ENCODE measurements around the gene TXNL4A. TPM values are rescaled to one million over a fixed set of nuclear protein-coding genes. Genes with fewer than 3 reads are reported as not detected.

Gene TXNL4A
- total and polyA plus RNA-seq, 4 donors, result 29.9 to 101 (median 85.2) TPM

- peaks cover 12 to 34% (median 19%) of the 10 kb centered on the region in 4 donors for H3K36me3 ChIP-seq (ENCODE audit: control insufficient read depth in 4 of 4, insufficient read depth in 4 of 4, low read length in 4 of 4)
- no peak for TF ChIP-seq CTCF (IDR thresholded peaks at IDR 0.05; ENCODE audit: control extremely low read depth, extremely low read depth)
- DNase-seq (no peak), ATAC-seq (ENCODE audit: insufficient read depth, low FRiP score) (no peak)
- H3K9me3 ChIP-seq (ENCODE audit: control insufficient read depth in 4 of 4, insufficient read depth in 3 of 4, low read length in 3 of 4), result no peaks in the 10 kb centered on the region
- no peak overlapping the region for H3K27ac ChIP-seq (ENCODE audit: low read depth in 1 of 2, low read length in 1 of 2)
- no peak overlapping the region for H3K9ac ChIP-seq (ENCODE audit: insufficient read depth in 1 of 2, low read length in 2 of 2)
- no peaks in the 10 kb centered on the region for H3K27me3 ChIP-seq (ENCODE audit: control insufficient read depth in 3 of 3, insufficient read depth in 3 of 3, low read length in 2 of 3)
- 92 to 94% methylated on average over 4 of the region's 4 CpGs for WGBS, 2 donors
- H3K4me1 ChIP-seq (ENCODE audit: control insufficient read depth in 5 of 5, insufficient read depth in 5 of 5, low read length in 5 of 5), result no peaks in the 10 kb centered on the region
- no peak overlapping the region for H3K4me3 ChIP-seq
These were observed 13.3 kb downstream of the TXNL4A start for GRCh38 chr18:79975043-79975442.

- Histone ChIP-seq H3K27ac (ENCODE audit: low read depth in 1 of 2, low read length in 1 of 2) (no peak overlapping the region), H3K9ac (ENCODE audit: insufficient read depth in 1 of 2, low read length in 2 of 2) (no peak overlapping the region), H3K4me3 (no peak overlapping the region), H3K36me3 (ENCODE audit: control insufficient read depth in 4 of 4, insufficient read depth in 4 of 4, low read length in 4 of 4) (peaks cover 12 to 32% (median 18%) of the 10 kb centered on the region in 4 donors), H3K4me1 (ENCODE audit: control insufficient read depth in 5 of 5, insufficient read depth in 5 of 5, low read length in 5 of 5) (no peaks in the 10 kb centered on the region), H3K27me3 (ENCODE audit: control insufficient read depth in 3 of 3, insufficient read depth in 3 of 3, low read length in 2 of 3) (no peaks in the 10 kb centered on the region), H3K9me3 (ENCODE audit: control insufficient read depth in 4 of 4, insufficient read depth in 3 of 4, low read length in 3 of 4) (no peaks in the 10 kb centered on the region)
- DNase-seq (no peak), ATAC-seq (ENCODE audit: insufficient read depth, low FRiP score) (no peak)
- WGBS, 2 donors, result 96% methylated on average over 4 of the region's 4 CpGs
- no peak for TF ChIP-seq CTCF (IDR thresholded peaks at IDR 0.05; ENCODE audit: control extremely low read depth, extremely low read depth)
These were observed 14.2 kb downstream of the TXNL4A start for GRCh38 chr18:79974025-79974654.

GRCh38 chr18:79973517-79973916, 14.8 kb downstream of the TXNL4A start:
- TF ChIP-seq CTCF (IDR thresholded peaks at IDR 0.05; ENCODE audit: control extremely low read depth, extremely low read depth), result no peak
- peaks cover 12 to 30% (median 18%) of the 10 kb centered on the region in 4 donors for H3K36me3 ChIP-seq (ENCODE audit: control insufficient read depth in 4 of 4, insufficient read depth in 4 of 4, low read length in 4 of 4)
- H3K9me3 ChIP-seq (ENCODE audit: control insufficient read depth in 4 of 4, insufficient read depth in 3 of 4, low read length in 3 of 4), result no peaks in the 10 kb centered on the region
- DNase-seq (no peak), ATAC-seq (ENCODE audit: insufficient read depth, low FRiP score) (no peak)
- H3K4me3 ChIP-seq, result no peak overlapping the region
- H3K27ac ChIP-seq (ENCODE audit: low read depth in 1 of 2, low read length in 1 of 2), result no peak overlapping the region
- H3K27me3 ChIP-seq (ENCODE audit: control insufficient read depth in 3 of 3, insufficient read depth in 3 of 3, low read length in 2 of 3), result no peaks in the 10 kb centered on the region
- H3K9ac ChIP-seq (ENCODE audit: insufficient read depth in 1 of 2, low read length in 2 of 2), result no peak overlapping the region
- no peaks in the 10 kb centered on the region for H3K4me1 ChIP-seq (ENCODE audit: control insufficient read depth in 5 of 5, insufficient read depth in 5 of 5, low read length in 5 of 5)
- WGBS, 2 donors, result 92 to 95% methylated on average over 16 of the region's 16 CpGs

- peaks cover 12 to 32% (median 19%) of the 10 kb centered on the region in 4 donors for H3K36me3 ChIP-seq (ENCODE audit: control insufficient read depth in 4 of 4, insufficient read depth in 4 of 4, low read length in 4 of 4)
- H3K9me3 ChIP-seq (ENCODE audit: control insufficient read depth in 4 of 4, insufficient read depth in 3 of 4, low read length in 3 of 4), result no peaks in the 10 kb centered on the region
- no peak for DNase-seq
- no peak overlapping the region for H3K4me3 ChIP-seq
- no peaks in the 10 kb centered on the region for H3K27me3 ChIP-seq (ENCODE audit: control insufficient read depth in 3 of 3, insufficient read depth in 3 of 3, low read length in 2 of 3)
- no peak overlapping the region for H3K9ac ChIP-seq (ENCODE audit: insufficient read depth in 1 of 2, low read length in 2 of 2)
- H3K27ac ChIP-seq (ENCODE audit: low read depth in 1 of 2, low read length in 1 of 2), result no peak overlapping the region
- 92 to 96% methylated on average over 3 of the region's 3 CpGs for WGBS, 2 donors
- TF ChIP-seq CTCF (IDR thresholded peaks at IDR 0.05; ENCODE audit: control extremely low read depth, extremely low read depth), result no peak
- H3K4me1 ChIP-seq (ENCODE audit: control insufficient read depth in 5 of 5, insufficient read depth in 5 of 5, low read length in 5 of 5), result no peaks in the 10 kb centered on the region
- no peak for ATAC-seq (ENCODE audit: insufficient read depth, low FRiP score)
These were observed 15.6 kb downstream of the TXNL4A start for GRCh38 chr18:79972720-79973119.
